ENCODE data around the gene HS6ST2.

The HS6ST2 gene

GRCh38 chrX:132842460-132843238 is 115.8 kb downstream of the HS6ST2 start (continued):
- TF ChIP-seq, protein P1, sequence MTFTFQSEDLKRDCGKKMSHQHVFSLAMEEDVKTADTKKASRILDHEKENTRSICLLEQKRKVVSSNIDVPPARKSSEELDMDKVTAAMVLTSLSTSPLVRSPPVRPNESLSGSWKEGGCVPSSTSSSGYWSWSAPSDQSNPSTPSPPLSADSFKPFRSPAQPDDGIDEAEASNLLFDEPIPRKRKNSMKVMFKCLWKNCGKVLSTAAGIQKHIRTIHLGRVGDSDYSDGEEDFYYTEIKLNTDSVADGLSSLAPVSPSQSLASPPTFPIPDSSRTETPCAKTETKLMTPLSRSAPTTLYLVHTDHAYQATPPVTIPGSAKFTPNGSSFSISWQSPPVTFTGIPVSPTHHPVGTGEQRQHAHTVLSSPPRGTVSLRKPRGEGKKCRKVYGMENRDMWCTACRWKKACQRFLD (tag by site-specific recombination; IDR thresholded peaks at IDR 0.05), result no peak
- TF ChIP-seq, protein P2, sequence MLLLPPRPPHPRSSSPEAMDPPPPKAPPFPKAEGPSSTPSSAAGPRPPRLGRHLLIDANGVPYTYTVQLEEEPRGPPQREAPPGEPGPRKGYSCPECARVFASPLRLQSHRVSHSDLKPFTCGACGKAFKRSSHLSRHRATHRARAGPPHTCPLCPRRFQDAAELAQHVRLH (tag by site-specific recombination; IDR thresholded peaks at IDR 0.05), result no peak
- TF ChIP-seq ZNF488 (tag by site-specific recombination; IDR thresholded peaks at IDR 0.05) (no peak), ZNF660 (tag by site-specific recombination; IDR thresholded peaks at IDR 0.05) (no peak)

DNA sequence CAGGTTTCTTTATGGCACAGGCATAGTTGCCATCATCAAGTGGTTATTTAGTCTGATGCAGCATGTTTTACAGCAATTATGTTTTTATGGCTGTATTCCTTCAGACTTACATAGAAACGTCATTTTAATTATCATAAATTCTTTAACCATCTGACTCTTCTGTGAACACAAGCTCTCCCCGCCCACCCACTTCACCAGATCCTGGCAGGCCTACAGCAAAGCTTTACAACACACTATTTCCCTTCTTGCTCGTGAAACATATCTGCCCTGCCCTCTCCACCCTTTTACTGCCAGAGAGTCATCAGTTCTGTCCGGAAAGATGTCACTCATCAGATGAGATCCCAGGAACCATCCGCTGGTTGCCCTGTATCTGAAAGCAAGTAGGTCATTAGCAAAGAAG is 120.5 kb downstream of the HS6ST2 start:
- peaks cover 14% of the 10 kb centered on the region for H3K4me1 ChIP-seq (ENCODE audit: control insufficient read depth, insufficient read depth, low read length)
- no peaks in the 10 kb centered on the region for H3K9me3 ChIP-seq (ENCODE audit: control insufficient read depth, insufficient read depth, low read depth, low read length)
- H3K36me3 ChIP-seq (ENCODE audit: control insufficient read depth in 2 of 2, insufficient read depth in 1 of 2, low read length in 2 of 2), result no peaks in the 10 kb centered on the region
- no peak overlapping the region for H3K4me3 ChIP-seq (ENCODE audit: low read depth, low read length)
- CTCF ChIA-PET, result no interaction called here
- no peak overlapping the region for H3K27ac ChIP-seq (ENCODE audit: extremely low read depth, low read depth, low read length)
- POLR2A ChIA-PET, result no interaction called here
- TF ChIP-seq TCF7L2 (IDR thresholded peaks at IDR 0.05; ENCODE audit: borderline replicate concordance, low read depth, low read length) (no peak), TRIM28 (IDR thresholded peaks at IDR 0.05; ENCODE audit: borderline replicate concordance, low read length) (no peak), OVOL3 (tag by site-specific recombination; IDR thresholded peaks at IDR 0.05) (no peak), KLF9 (tag by site-specific recombination; IDR thresholded peaks at IDR 0.05; ENCODE audit: low read depth) (no peak), ZNF335 (tag by site-specific recombination; conservative IDR thresholded peaks at IDR 0.05) (no peak), ZNF37A (tag by site-specific recombination; IDR thresholded peaks at IDR 0.05) (no peak), ZNF513 (tag by site-specific recombination; IDR thresholded peaks at IDR 0.05) (no peak), BCL6B (tag by site-specific recombination; IDR thresholded peaks at IDR 0.05) (no peak), ZNF677 (tag by site-specific recombination; IDR thresholded peaks at IDR 0.05) (no peak), ZNF146 (tag by site-specific recombination; IDR thresholded peaks at IDR 0.05) (no peak), ZNF426 (tag by site-specific recombination; IDR thresholded peaks at IDR 0.05) (no peak), ZNF518A (tag by site-specific recombination; conservative IDR thresholded peaks at IDR 0.05; ENCODE audit: low read depth) (no peak), AEBP2 (tag by site-specific recombination; IDR thresholded peaks at IDR 0.05; ENCODE audit: borderline replicate concordance) (no peak), ZNF10 (tag by site-specific recombination; IDR thresholded peaks at IDR 0.05) (no peak), ZNF701 (tag by site-specific recombination; IDR thresholded peaks at IDR 0.05) (no peak), ZFP41 (tag by site-specific recombination; IDR thresholded peaks at IDR 0.05; ENCODE audit: borderline replicate concordance) (no peak), ZFHX2 (tag by site-specific recombination; conservative IDR thresholded peaks at IDR 0.05) (0 out of 2 replicates have a peak, but pooled peaks have one; percentile 20)
- TF ChIP-seq, protein P3, sequence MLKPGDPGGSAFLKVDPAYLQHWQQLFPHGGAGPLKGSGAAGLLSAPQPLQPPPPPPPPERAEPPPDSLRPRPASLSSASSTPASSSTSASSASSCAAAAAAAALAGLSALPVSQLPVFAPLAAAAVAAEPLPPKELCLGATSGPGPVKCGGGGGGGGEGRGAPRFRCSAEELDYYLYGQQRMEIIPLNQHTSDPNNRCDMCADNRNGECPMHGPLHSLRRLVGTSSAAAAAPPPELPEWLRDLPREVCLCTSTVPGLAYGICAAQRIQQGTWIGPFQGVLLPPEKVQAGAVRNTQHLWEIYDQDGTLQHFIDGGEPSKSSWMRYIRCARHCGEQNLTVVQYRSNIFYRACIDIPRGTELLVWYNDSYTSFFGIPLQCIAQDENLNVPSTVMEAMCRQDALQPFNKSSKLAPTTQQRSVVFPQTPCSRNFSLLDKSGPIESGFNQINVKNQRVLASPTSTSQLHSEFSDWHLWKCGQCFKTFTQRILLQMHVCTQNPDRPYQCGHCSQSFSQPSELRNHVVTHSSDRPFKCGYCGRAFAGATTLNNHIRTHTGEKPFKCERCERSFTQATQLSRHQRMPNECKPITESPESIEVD (tag by site-specific recombination; IDR thresholded peaks at IDR 0.05), result peak; percentile 59; the same call in 1 of the 2 replicates
